Superior temporal gyrus (tissue), 1 donor: ENCODE results near the gene TSPEAR.
"Not testable (repeated sequence)": the region's sequence is repeated elsewhere in the genome, so short reads cannot be mapped to it uniquely, and the experiment has no call there.

ENCODE experiments used
- DNase-seq: peaks from one replicate; pipeline ENCODE4 v3.0.0-alpha.2; 2016; ENCODE audit errors: extremely low spot score

Gene TSPEAR

DNA sequence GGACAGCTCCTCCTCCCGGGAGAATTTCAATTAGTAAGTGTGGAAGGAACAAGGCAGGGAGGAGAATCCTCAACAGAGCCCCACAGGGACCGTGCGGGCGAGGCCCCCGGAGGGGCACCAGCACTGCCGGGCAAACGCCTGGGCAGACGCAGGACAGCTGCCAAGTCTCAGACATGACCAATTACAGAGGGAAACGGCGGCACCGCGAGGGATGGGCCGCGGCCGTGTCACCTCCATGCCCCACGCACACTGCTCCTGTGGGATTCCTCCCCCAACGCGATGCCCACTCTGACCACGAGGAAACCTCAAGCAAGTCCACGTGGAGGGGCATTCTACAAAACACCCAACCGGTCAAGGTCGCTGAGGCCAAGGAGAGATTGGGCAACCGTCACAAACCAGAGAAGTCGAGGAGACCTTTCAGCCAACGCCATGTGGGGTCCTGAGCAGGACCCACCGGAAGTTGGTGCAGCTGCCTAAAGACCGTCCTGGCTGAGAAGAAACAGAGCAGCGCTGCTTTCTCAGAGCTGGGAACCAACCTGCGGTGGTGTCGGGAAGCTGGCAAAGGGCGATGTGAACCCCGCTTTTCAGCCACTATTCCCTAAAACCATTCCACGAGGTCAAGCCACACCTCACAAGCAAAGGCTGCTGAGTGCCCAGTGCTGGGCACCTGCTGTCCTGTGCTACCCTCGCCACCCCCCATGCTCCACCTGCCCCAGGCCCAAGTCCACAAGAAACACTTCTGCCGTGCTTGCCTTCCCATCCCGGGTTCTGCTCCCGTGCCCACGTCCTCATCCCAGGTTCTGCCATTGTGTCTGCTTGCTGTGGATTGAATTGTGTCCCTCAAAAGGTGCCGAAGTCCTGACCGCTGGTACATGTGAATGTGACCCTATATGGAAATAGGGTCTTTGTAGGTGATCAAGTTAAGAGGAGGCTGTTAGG lies 139.3 kb downstream of the TSPEAR start:
- no peak for DNase-seq

- no peak for DNase-seq
These were observed 140.1 kb downstream of the TSPEAR start for GRCh38 chr21:44571296-44571695.

DNA sequence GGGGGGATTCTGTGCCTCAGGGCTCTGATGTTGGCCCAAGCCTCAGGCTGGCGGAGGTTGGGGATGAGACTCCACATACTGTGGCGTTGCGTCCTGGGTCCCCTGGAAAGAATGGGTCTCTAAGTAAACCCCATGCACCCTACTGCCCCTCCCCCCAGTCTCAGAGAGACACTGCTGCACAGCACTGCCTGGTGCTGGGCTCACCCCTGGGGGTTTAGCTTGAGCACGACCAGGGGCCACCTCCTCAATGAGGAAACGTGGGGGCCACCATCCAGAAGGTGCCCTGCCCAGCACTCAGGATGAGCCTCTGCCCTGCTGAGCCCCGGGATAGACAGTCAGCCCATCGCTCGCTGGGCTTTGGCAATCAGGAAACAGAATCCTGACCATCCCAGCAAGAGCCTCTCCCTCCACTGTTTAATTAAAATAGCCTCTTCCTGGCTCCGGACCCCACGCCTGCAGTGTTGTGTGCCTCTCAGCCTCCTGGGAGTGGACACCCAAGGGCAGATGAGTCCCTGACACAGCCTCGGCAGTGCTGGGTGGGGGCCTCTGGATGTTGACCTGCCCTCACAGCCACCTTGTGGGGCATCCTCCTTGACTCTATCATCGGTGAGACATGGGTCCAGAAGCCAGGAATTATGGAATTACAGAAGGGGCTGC lies 141.4 kb downstream of the TSPEAR start:
- DNase-seq: no peak

GRCh38 chr21:44568667-44569556 lies 142.5 kb downstream of the TSPEAR start:
- no peak for DNase-seq

GRCh38 chr21:44568261-44568660 lies 143.1 kb downstream of the TSPEAR start:
- DNase-seq: no peak

DNA sequence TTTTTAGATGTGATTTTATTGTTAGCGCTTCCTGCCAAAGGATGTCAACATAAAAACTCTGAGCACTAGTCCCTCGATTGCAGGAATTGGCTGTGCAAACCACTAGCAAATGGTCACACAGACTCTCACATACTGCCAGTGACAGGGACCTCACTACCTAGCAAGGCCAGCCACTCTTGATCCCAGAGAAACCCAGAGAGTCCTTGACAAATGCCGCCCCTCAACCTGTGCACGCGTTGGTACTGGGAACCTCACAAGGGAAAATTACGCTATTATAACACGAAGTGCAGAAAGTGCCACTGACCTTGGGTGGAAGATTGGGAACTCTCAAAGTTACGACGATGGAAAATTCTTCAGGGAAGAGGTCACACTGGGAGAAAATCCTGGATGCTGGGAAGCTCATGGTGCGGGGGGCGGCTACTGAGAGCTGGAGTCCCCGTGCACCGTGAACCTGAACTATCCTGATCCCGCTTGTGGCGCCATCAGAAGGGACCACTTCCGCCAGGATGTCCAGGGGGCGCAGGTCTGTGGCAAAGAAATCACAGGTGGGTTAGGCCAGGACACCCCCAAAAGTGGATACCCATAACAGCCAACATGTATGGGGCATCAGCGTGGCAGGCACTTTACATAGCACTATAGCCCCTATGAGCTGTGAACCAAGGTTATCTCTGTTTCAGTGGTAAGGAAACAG lies 143.7 kb downstream of the TSPEAR start:
- DNase-seq: no peak

- no peak for DNase-seq
These were observed 145.0 kb downstream of the TSPEAR start for GRCh38 chr21:44566403-44566802.

GRCh38 chr21:44564886-44565598 lies 146.3 kb downstream of the TSPEAR start:
- DNase-seq: no peak

DNA sequence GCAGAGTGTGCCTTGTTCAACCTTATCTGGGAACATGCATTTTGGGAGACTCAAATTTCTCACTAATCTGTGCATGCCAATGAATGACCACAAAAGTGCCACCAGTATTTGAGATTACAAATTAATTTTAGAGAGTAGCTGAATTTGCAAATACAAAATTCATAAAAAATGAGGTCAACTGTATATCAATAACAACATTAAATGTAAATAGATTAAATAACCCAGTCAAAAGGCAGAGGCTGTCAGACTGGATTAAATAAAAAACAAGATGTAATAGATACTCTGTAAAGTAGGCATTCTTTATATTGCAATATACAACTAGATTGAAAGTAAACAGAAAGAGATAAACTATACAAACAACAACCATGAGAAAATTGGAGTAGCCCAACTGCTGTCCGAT lies 147.3 kb downstream of the TSPEAR start:
- DNase-seq: no peak

- no peak for DNase-seq
These were observed 152.7 kb downstream of the TSPEAR start, which contains the start of gene KRTAP10-3 for GRCh38 chr21:44558695-44559094. Gene KRTAP10-3, minus strand, starts transcription at chr21:44558795. Its CDS starts 80 bp downstream, at chr21:44558715.

DNA sequence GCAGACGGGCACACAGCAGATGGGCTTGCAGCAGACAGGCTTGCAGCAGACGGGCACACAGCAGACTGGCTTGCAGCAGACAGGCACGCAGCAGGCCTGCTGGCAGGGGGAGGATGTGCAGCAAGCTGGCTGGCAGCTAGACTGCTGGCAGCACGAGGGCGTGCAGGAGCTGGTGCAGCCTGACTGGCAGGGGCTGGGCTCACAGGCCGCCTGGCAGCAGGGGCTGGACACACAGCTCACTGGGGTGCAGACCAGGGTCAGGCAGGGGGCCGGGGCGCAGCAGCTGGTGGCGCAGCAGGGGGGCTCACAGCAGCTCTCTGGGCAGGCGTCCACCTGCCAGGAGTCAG lies 153.1 kb downstream of the TSPEAR start:
- not testable (repeated sequence) for DNase-seq

- no peak for DNase-seq
These were observed 153.7 kb downstream of the TSPEAR start for GRCh38 chr21:44557491-44558328.

GRCh38 chr21:44556879-44557278 lies 154.5 kb downstream of the TSPEAR start:
- no peak for DNase-seq

DNA sequence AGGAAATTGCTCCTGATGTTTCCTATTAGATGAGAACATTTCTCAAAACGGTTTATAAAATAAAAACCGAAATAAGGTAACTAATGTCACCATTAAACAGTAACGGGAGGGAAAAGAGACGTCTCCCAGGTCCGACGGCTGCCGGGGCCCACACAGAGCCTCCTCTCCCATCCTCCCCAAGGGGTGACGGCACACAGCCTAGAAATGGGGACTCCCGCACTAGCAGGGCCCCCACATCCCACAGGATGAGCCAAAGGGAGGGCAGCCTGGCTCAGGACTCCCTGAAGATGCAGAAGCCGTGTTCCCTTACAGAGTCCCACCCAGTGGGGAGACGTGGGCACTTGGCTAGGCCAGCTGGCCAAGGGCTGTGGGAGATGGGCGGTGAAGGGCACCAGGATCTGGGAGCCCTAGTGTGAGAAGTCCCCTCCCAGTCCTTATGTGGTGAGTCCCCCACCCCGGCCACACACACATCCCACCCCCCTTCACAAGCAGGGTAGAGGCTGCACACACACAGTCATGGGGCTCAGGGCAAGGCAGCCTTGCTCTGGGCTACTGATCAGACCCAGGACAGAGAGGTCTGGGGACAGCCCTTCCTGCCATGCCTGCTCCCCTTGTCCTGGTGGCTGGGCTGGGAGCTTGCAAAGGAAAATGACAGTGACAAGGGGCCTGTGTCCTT lies 156.0 kb downstream of the TSPEAR start:
- no peak for DNase-seq

GRCh38 chr21:44552681-44553080 lies 158.7 kb downstream of the TSPEAR start:
- no peak for DNase-seq

- no peak for DNase-seq
These were observed 159.2 kb downstream of the TSPEAR start for GRCh38 chr21:44552136-44552535.

DNA sequence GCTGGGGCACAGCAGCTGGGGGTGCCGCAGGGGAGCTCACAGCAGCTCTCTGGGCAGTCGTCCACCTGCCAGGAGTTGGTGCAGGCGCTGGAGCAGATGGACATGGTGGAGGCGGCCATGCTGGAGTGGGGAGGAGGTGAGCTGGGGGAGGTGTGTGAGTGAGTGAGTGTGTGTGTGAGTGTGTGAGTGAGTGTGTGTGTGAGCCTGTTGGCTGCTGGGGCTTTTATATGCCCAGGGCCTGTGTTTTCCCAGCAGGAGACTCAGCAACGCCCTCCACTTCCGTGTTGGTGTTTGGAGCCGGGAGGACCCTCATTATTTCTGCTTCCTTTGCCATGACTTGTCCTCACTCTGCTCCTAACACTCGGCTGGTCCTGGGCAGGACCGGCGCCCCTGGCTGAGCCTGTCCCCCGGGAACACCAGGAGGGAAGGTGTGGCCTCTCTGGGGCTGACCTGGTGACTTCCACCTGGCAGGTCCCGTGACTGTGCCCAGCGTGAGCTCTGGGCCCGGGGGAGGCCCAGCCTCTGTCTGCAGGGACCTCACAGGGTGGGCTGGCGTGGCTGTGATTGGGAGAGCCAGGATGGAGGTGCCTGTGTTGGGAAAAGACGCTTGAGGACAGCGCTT lies 159.9 kb downstream of the TSPEAR start, which contains the start of gene KRTAP10-2:
Gene KRTAP10-2 (minus strand): TSS at position 166 of the 622 bp plus-strand sequence. CDS start 47 bp downstream, at position 119.
- DNase-seq: no peak

DNA sequence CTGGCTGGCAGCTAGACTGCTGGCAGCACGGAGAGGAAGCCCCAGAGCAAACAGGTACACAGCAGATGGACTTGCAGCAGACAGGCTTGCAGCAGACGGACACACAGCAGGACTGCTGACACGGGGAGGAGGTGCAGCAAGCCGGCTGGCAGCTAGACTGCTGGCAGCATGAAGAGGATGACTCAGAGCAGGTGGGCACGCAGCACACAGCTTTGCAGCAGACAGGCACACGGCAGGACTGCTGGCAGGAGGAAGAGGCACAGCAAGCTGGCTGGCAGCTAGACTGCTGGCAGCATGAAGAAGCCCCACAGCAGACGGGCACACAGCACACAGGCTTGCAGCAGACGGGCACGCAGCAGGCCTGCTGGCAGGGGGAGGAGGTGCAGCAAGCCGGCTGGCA lies 160.6 kb downstream of the TSPEAR start:
- DNase-seq: no peak

- DNase-seq: not testable (repeated sequence)
These were observed 161.1 kb downstream of the TSPEAR start for GRCh38 chr21:44550285-44550684.
